GM12878 (cell line): ENCODE results near the gene NCDN. TPM values are rescaled to one million over a fixed set of nuclear protein-coding genes. Genes with fewer than 3 reads are reported as not detected.
A peak's percentile ranks its signal among the peaks of the same experiment; 100 is the strongest.

ENCODE experiments used
- ATAC-seq: fragments of 200-7000 bp; cut with Tn5 transposase; 3 replicates; pipeline ENCODE4 v1.9.1; 2020; ENCODE audit warnings: mild to moderate bottlenecking, moderate library complexity
- BruUV-seq: library from RNA; stranded (reverse); fragments of 400-500 nt; replicated peaks from 2 replicates; lab custom pipeline; 2021; lab: Mats Ljungman, UMichigan
- CTCF ChIA-PET: fragments of 300-600 bp; sonication (Branson Sonifier 250); formaldehyde crosslinking; extraction: SDS; loops from one replicate; lab custom pipeline; 2021; ENCODE audit warnings: inconsistent platforms; lab: Yijun Ruan, JAX
- POLR2A ChIA-PET: fragments of 350-600 bp; formaldehyde crosslinking; extraction: SDS; loops from one replicate; lab custom pipeline; 2021; ENCODE audit warnings: inconsistent platforms; lab: Charles Lee
- RAD21 ChIA-PET: fragments of 300-600 bp; sonication (Branson Sonifier 250); formaldehyde crosslinking; loops from one replicate; lab custom pipeline; 2023; ENCODE audit warnings: antibody characterized with exemption; ENCODE audit not compliant: unreplicated experiment; lab: Charles Lee
- SMC1A ChIA-PET: fragments of 300-600 bp; sonication (Branson Sonifier 250); formaldehyde crosslinking; loops from one replicate; lab custom pipeline; 2023; ENCODE audit not compliant: unreplicated experiment, uncharacterized antibody; lab: Charles Lee
- DNase-seq: peaks from one replicate; pipeline ENCODE4 v3.0.0-alpha.2; 2011; ENCODE audit warnings: low read depth, low spot score
- FAIRE-seq: peaks from 3 replicates; lab custom pipeline; 2011; peaks lifted over from hg19 to GRCh38; lab: Jason Lieb, UNC
- H2AFZ ChIP-seq: 2 replicates; pipeline ENCODE4 v1.6.0; 2011; ENCODE audit warnings: low read depth, low read length, control low read depth; ENCODE audit not compliant: control insufficient read depth
- H3K27ac ChIP-seq: 2 replicates; pipeline ENCODE4 v1.5.1; 2011; ENCODE audit warnings: control low read depth; ENCODE audit not compliant: control insufficient read depth, insufficient read depth
- H3K27me3 ChIP-seq, 2 experiments: replicated peaks in 1 of 2; 2 replicates each; pipeline versions ENCODE4 v1.6.0 to v1.6.1; 2011; ENCODE audit warnings: low read length in 1 of 2; ENCODE audit not compliant: control insufficient read depth in 2 of 2, insufficient read depth in 2 of 2
- H3K36me3 ChIP-seq, 2 experiments: 2 replicates each; pipeline ENCODE4 v1.5.1; 2011; ENCODE audit warnings: low read length in 1 of 2; ENCODE audit not compliant: control insufficient read depth in 2 of 2, insufficient read depth in 2 of 2
- H3K4me1 ChIP-seq: 2 replicates; pipeline ENCODE4 v1.6.1; 2011; ENCODE audit warnings: mild to moderate bottlenecking, low read length, moderate library complexity, mixed read lengths; ENCODE audit not compliant: control insufficient read depth, insufficient read depth
- H3K4me2 ChIP-seq: 2 replicates; pipeline ENCODE4 v1.6.0; 2011; ENCODE audit warnings: control low read depth; ENCODE audit not compliant: control insufficient read depth, insufficient read depth
- H3K4me3 ChIP-seq: fragments of 200-600 bp; sonication (generic); 2 replicates; pipeline ENCODE4 v1.5.1; 2016
- H3K79me2 ChIP-seq: 2 replicates; pipeline ENCODE4 v1.6.0; 2011; ENCODE audit warnings: low read length; ENCODE audit not compliant: control insufficient read depth, insufficient read depth
- H3K9ac ChIP-seq: 2 replicates; pipeline ENCODE4 v1.8.0; 2011; ENCODE audit warnings: low read length, control low read depth, mixed read lengths; ENCODE audit not compliant: control insufficient read depth, insufficient read depth
- H3K9me3 ChIP-seq: replicated peaks from 3 replicates; pipeline ENCODE4 v1.5.1; 2011; ENCODE audit warnings: mild to moderate bottlenecking, low read length; ENCODE audit not compliant: control insufficient read depth, insufficient read depth
- H4K20me1 ChIP-seq: 2 replicates; pipeline ENCODE4 v1.6.0; 2011; ENCODE audit not compliant: control insufficient read depth, insufficient read depth
- BACH1 ChIP-seq: fragments of 450-650 bp; IDR thresholded peaks from 2 replicates; pipeline ENCODE4 v1.6.1; 2017; ENCODE audit warnings: mild to moderate bottlenecking, borderline replicate concordance
- BRCA1 ChIP-seq: IDR thresholded peaks from 2 replicates; pipeline ENCODE4 v1.6.1; 2011; ENCODE audit warnings: low read depth, low read length, improper control_type of control experiment
- CBFB ChIP-seq: IDR thresholded peaks from 2 replicates; pipeline ENCODE4 v1.6.1; 2016; ENCODE audit warnings: antibody characterized with exemption, low read depth
- CHD1 ChIP-seq: IDR thresholded peaks from 2 replicates; pipeline ENCODE4 v1.6.1; 2012; ENCODE audit warnings: low read depth, low read length, improper control_type of control experiment
- DPF2 ChIP-seq: fragments of 450-650 bp; IDR thresholded peaks from 2 replicates; pipeline ENCODE4 v1.6.1; 2017; ENCODE audit warnings: mild to moderate bottlenecking
- HDAC6 ChIP-seq: fragments of 200-600 bp; sonication (generic); IDR thresholded peaks from one replicate; pipeline ENCODE4 v1.8.0; 2017; ENCODE audit warnings: antibody characterized with exemption; ENCODE audit not compliant: unreplicated experiment
- HDGF ChIP-seq: fragments of 450-650 bp; IDR thresholded peaks from 2 replicates; pipeline ENCODE4 v1.6.1; 2016; ENCODE audit warnings: antibody characterized with exemption
- JUNB ChIP-seq: IDR thresholded peaks from 2 replicates; pipeline ENCODE4 v1.6.1; 2016; ENCODE audit warnings: antibody characterized with exemption, mild to moderate bottlenecking
- KAT2A ChIP-seq: conservative IDR thresholded peaks from 2 replicates; pipeline ENCODE4 v1.6.1; 2011; ENCODE audit warnings: low read depth, low read length; ENCODE audit not compliant: control insufficient read depth
- MAX ChIP-seq: IDR thresholded peaks from 2 replicates; pipeline ENCODE4 v1.6.1; 2012; ENCODE audit warnings: low read depth, low read length, improper control_type of control experiment
- MEF2B ChIP-seq: fragments of 450-650 bp; IDR thresholded peaks from 2 replicates; pipeline ENCODE4 v1.6.1; 2018; ENCODE audit warnings: mild to moderate bottlenecking, moderate library complexity; ENCODE audit not compliant: partially characterized antibody, poor library complexity, severe bottlenecking
- PAX8 ChIP-seq: fragments of 450-650 bp; IDR thresholded peaks from 2 replicates; pipeline ENCODE4 v1.6.1; 2017; ENCODE audit warnings: mild to moderate bottlenecking, moderate library complexity
- RELA ChIP-seq: fragments of 450-650 bp; IDR thresholded peaks from 2 replicates; pipeline ENCODE4 v1.8.0; 2014; ENCODE audit warnings: borderline replicate concordance; ENCODE audit not compliant: partially characterized antibody
- SPI1 ChIP-seq: IDR thresholded peaks from 2 replicates; pipeline ENCODE4 v1.6.1; 2011; ENCODE audit warnings: low read depth, mild to moderate bottlenecking, low read length, moderate library complexity, borderline replicate concordance; ENCODE audit not compliant: insufficient read depth
- STAT3 ChIP-seq: IDR thresholded peaks from 2 replicates; pipeline ENCODE4 v1.6.1; 2011; ENCODE audit warnings: low read depth, low read length, improper control_type of control experiment
- ZBTB4 ChIP-seq: fragments of 450-650 bp; formaldehyde crosslinking; IDR thresholded peaks from 2 replicates; pipeline ENCODE4 v1.4.0; 2022; ENCODE audit warnings: mild to moderate bottlenecking, moderate library complexity
- ZNF622 ChIP-seq: fragments of 450-650 bp; IDR thresholded peaks from 2 replicates; pipeline ENCODE4 v1.6.1; 2017; ENCODE audit warnings: mild to moderate bottlenecking, inconsistent platforms
- WGBS: methylation state at CpG from one replicate; pipeline ENCODE4 v1.1.6; 2016; ENCODE audit warnings: low lambda C conversion rate; ENCODE audit not compliant: insufficient replicate concordance, insufficient coverage; ENCODE audit errors: missing lambda C conversion rate; 5-methylcytosine and 5-hydroxymethylcytosine counted together
- in situ Hi-C: fragments of 300-500 bp; cut with MboI; formaldehyde crosslinking; loops from 9 replicates; pipeline ENCODE4 v1.14.3; 2018; ENCODE audit warnings: mixed read lengths
- intact Hi-C: fragments of 100-400 bp; cut with micrococcal nuclease; formaldehyde crosslinking; loops from one replicate; pipeline ENCODE4 v1.14.2; 2022; ENCODE audit not compliant: unreplicated experiment
- polyA plus RNA-seq, 11 experiments: library from polyadenylated mRNA; depleted of rRNA in 4 of 11; unstranded in 6 of 11; stranded (reverse) in 5 of 11; fragments of >200 nt; fragmentation: Nextera tagmentation in 4 of 11; fragmentation: Illumina TruSeq in 1 of 11; extraction: Ambion mirVana in 4 of 11; extraction: Trizol in 1 of 11; gene quantifications; 1 replicate in 1 of 11; 2 replicates in 10 of 11; pipeline versions ENCODE4 v1.2.1 to v1.2.3, GENCODE V29; 2011 to 2016; ENCODE audit warnings: inconsistent platforms in 2 of 11, missing spikeins in 2 of 11, low read depth in 1 of 11
- total RNA-seq, 4 experiments: library from RNA; depleted of rRNA in 3 of 4; stranded (reverse); fragments of >200 nt in 3 of 4; fragmentation: Illumina TruSeq in 1 of 4; extraction: Trizol in 1 of 4; gene quantifications; 2 replicates each; pipeline versions ENCODE4 v1.2.1 to v1.2.3, GENCODE V29; 2013 to 2021

Gene NCDN
- total and polyA plus RNA-seq, 10 of the 15 experiments (the other 5 are each of a cell fraction or from before 2014, with no cell fraction given) = 1.8 to 25.5 (median 10.9) TPM

- peak; percentile 97 for FAIRE-seq
- TF ChIP-seq CBFB (no peak), DPF2 (no peak), JUNB (no peak), CHD1 (no peak), STAT3 (no peak), HDGF (peak; percentile 61; the same call in 1 of the 2 replicates), RELA (peak; percentile 39), ZNF622 (no peak), SPI1 (no peak), BRCA1 (no peak), HDAC6 (no peak), MAX (no peak), BACH1 (no peak), MEF2B (no peak), ZBTB4 (CRISPR knock-in tag) (no peak), KAT2A (no peak), PAX8 (no peak)
Observed at GRCh38 chr1:35564037-35564883, 6.7 kb downstream of the NCDN start.

More at GRCh38 chr1:35564037-35564883, 6.7 kb downstream of the NCDN start:
- Histone ChIP-seq H3K9ac (no peak overlapping the region), H3K4me2 (no peak overlapping the region), H3K27ac (no peak overlapping the region), H3K4me1 (no peaks in the 10 kb centered on the region; the same call in 1 of the 2 replicates), H3K79me2 (no peaks in the 10 kb centered on the region), H3K4me3 (no peak overlapping the region), H3K36me3 (peaks cover 0 to 12% of the 10 kb centered on the region in 2 experiments; a peak in 2 of 4 replicates), H3K9me3 (no peaks in the 10 kb centered on the region), H3K27me3 (no peaks in the 10 kb centered on the region), H2AFZ (no peak overlapping the region), H4K20me1 (no peaks in the 10 kb centered on the region)
- ATAC-seq = peak; percentile 88
- in situ Hi-C loops (loop anchor here (5.0 kb wide), 1 partner anchor 112 kb away; no protein-coding TSS in a partner anchor), intact Hi-C loops (loop anchor here (1.0 kb wide), 1 partner anchor 113 kb away; no protein-coding TSS in a partner anchor)
- no TSS peak for BruUV-seq
- POLR2A ChIA-PET = interaction anchor here (1.1 kb wide), 1 partner anchor 113 kb away, joined by 6 read pairs; no protein-coding TSS in a partner anchor
- SMC1A ChIA-PET = interaction anchor here (0.7 to 5.9 kb wide), 16 partner anchors 8 to 215 kb away, joined by 3 to 128 read pairs (median 4); partner anchors contain the start of gene KIAA0319L
- RAD21 ChIA-PET = interaction anchor here (0.7 to 3.1 kb wide), 14 partner anchors 8 to 209 kb away, joined by 3 to 128 read pairs (median 4); partner anchors contain the start of gene KIAA0319L
- CTCF ChIA-PET = interaction anchor here (0.6 to 5.9 kb wide), 43 partner anchors 9 to 362 kb away, joined by 3 to 248 read pairs (median 4); no protein-coding TSS in a partner anchor
- 78% methylated on average over 9 of the region's 9 CpGs for WGBS
- DNase-seq = no peak
